Kidney (tissue), 14 donors: ENCODE data around the gene TEDC2. TPM values are rescaled to one million over a fixed set of nuclear protein-coding genes. Genes with fewer than 3 reads are reported as not detected.

Source experiments
- DNase-seq, 5 donors: peaks; one replicate each; pipeline ENCODE4 v3.0.0-alpha.2; 2013 to 2020
- FAIRE-seq: peaks from 2 replicates; lab custom pipeline; 2012; peaks lifted over from hg19 to GRCh38; lab: Jason Lieb, UNC
- H3K27ac ChIP-seq, 2 donors: one replicate each; pipeline ENCODE4 v1.7.0; 2013; ENCODE audit warnings: low read depth in 2 of 2, low read length in 2 of 2, inconsistent platforms in 1 of 2
- H3K27me3 ChIP-seq: one replicate; pipeline ENCODE4 v1.7.1; 2013; ENCODE audit warnings: low read length, inconsistent platforms; ENCODE audit not compliant: control insufficient read depth, insufficient read depth
- H3K36me3 ChIP-seq, 3 donors: one replicate each; pipeline versions ENCODE4 v1.7.0 to v1.7.1; 2013; ENCODE audit warnings: low read length in 3 of 3, control low read depth in 1 of 3, inconsistent platforms in 1 of 3; ENCODE audit not compliant: insufficient read depth in 3 of 3, control insufficient read depth in 2 of 3
- H3K4me1 ChIP-seq, 3 donors: one replicate each; pipeline versions ENCODE4 v1.7.0 to v1.7.1; 2013; ENCODE audit warnings: low read length in 3 of 3, inconsistent platforms in 1 of 3, low read depth in 1 of 3; ENCODE audit not compliant: control insufficient read depth in 2 of 3, insufficient read depth in 2 of 3
- H3K4me3 ChIP-seq, 3 donors: one replicate each; pipeline versions ENCODE4 v1.7.0 to v1.8.1; 2013; ENCODE audit warnings: low read length in 3 of 3, control low read depth in 1 of 3, inconsistent platforms in 1 of 3
- H3K9ac ChIP-seq, 3 donors: one replicate each; pipeline versions ENCODE4 v1.7.0 to v1.7.1; 2013; ENCODE audit warnings: low read length in 3 of 3, control low read depth in 1 of 3, inconsistent platforms in 1 of 3
- H3K9me3 ChIP-seq, 3 donors: one replicate each; pipeline versions ENCODE4 v1.7.0 to v1.7.1; 2013; ENCODE audit warnings: low read length in 3 of 3, control low read depth in 1 of 3, inconsistent platforms in 1 of 3; ENCODE audit not compliant: control insufficient read depth in 2 of 3, insufficient read depth in 1 of 3
- CTCF ChIP-seq: IDR thresholded peaks from 3 replicates; pipeline ENCODE4 v1.5.1; 2012; ENCODE audit warnings: mild to moderate bottlenecking, moderate library complexity, borderline replicate concordance; ENCODE audit not compliant: insufficient read depth; ENCODE audit errors: extremely low read depth
- intact Hi-C: fragments of 100-400 bp; cut with DNase I; formaldehyde crosslinking; loops from one replicate; pipeline ENCODE4 v1.11.1; 2022
- polyA plus RNA-seq: library from polyadenylated mRNA; stranded (reverse); fragments of 350-450 nt; fragmentation: Illumina TruSeq; extraction: RNeasy Lipid Tissue Mini Kit (QIAGEN cat#74804); gene quantifications from one replicate; pipeline ENCODE4 v1.2.3, GENCODE V29; 2014; ENCODE audit warnings: low read depth, low replicate concordance; ENCODE audit not compliant: insufficient read depth
- total RNA-seq: library from RNA; stranded (reverse); fragmentation: NEBNext Ultra II Directional; extraction: Animal tissue kit (Norgen Biotek cat#: 25700); gene quantifications from one replicate; pipeline ENCODE4 v1.2.1, GENCODE V29; 2021
- donor health status: control.
- donor health status: control.
- donor health status: control.
- donor health status: control.
- donor health status: control.
- donor health status: DM: yes; HTN: yes; CAD: no.
- donor health status: Normal renal cell carcinoma (clear cell type).

TEDC2 gene
- total and polyA plus RNA-seq, 2 donors from 2014 or later = 1.4 to 1.7 TPM

DNA sequence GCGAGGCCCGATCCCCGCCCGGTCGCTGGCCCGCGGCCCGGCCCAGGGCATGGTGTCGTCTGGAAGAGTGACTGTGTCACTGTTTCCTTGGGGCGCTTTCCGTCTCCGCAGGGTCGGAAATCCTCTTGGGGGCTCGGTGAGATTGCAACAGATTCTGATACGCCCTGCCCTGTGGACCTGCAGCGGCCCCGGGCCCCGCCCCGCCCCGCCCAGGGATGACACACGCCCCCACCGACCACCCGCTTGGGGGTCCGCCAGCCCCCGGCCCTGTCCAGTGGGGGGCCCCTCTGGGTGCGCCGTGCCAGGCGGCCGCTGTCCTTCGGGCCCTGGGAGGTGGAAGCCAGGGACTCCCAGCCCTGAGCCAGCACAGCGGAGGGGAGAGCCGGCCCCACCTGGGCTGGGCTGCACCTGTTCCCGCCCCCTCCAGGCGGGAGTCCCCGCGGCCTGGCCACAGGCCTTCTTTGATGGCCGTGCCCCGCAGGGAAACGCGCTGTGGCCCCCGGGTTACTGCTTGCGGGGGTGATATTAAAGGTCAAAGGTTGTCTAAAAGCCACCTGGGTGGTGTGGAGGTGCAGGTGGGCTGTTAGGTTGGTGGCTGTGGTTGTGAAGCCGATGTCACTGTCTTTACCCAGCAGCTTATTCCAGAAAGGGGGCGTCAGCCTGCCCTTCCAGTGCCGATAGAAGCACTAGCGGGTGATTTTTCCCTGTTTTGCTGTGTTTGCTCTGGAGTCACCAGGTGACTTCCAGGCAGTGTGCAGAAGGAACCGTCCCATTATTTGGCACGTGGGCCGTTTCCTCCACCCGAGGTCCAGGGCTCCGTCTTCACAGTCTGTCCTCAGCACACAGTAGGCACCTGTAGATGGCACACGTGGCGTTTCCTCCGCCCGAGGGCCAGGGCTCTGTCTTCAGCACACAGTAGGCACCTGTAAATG lies 15.8 kb downstream of the TEDC2 start:
- H3K9me3 ChIP-seq = no peaks in the 10 kb centered on the region
- peak overlapping the region in 2 of 3 donors; percentile 37 to 55 for H3K9ac ChIP-seq
- intact Hi-C loops = no loop called here
- TF ChIP-seq CTCF = no peak
- FAIRE-seq (no peak), DNase-seq (peak in 3 of 5 donors; percentile 27 to 81 (median 78))
- peak overlapping the region; percentile 27 to 68 for H3K27ac ChIP-seq
- H3K36me3 ChIP-seq = no peaks in the 10 kb centered on the region
- peak overlapping the region; percentile 6 to 61 (median 36) for H3K4me3 ChIP-seq
- H3K4me1 ChIP-seq = peaks cover 0 to 49% (median 16%) of the 10 kb centered on the region in 3 donors
- no peaks in the 10 kb centered on the region for H3K27me3 ChIP-seq

DNA sequence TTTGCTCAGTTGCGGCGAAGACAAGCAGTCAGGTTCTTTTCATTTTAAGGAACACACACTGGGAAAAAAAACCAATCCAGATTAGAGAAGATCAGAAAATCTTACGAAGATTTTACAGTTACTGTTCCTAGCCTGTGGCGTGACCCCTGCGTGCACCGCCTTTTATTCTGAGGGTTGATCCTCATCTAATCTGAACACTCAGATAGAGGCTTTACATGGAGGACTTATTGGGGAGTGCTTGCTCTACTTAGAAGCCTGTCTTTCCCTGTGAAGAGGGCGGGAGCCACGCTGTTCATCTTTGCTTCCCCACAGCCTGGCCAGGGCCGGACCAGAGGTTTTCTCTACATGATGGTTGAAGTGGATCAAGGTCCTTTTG lies 16.4 kb downstream of the TEDC2 start:
- DNase-seq (peak in 1 of 5 donors; percentile 39), FAIRE-seq (no peak)
- TF ChIP-seq CTCF = no peak
- H3K4me1 ChIP-seq = peaks cover 0 to 50% (median 17%) of the 10 kb centered on the region in 3 donors
- H3K27ac ChIP-seq = peak overlapping the region; percentile 27 to 68
- no peaks in the 10 kb centered on the region for H3K36me3 ChIP-seq
- H3K9me3 ChIP-seq = no peaks in the 10 kb centered on the region
- intact Hi-C loops = no loop called here
- peak overlapping the region in 2 of 3 donors; percentile 6 to 47 for H3K4me3 ChIP-seq
- no peaks in the 10 kb centered on the region for H3K27me3 ChIP-seq
- H3K9ac ChIP-seq = peak overlapping the region in 2 of 3 donors; percentile 2 to 37

GRCh38 chr16:2476741-2477140 lies 16.8 kb downstream of the TEDC2 start:
- no peak overlapping the region for H3K4me3 ChIP-seq
- peak overlapping the region in 1 of 3 donors; percentile 41 for H3K9ac ChIP-seq
- no peak for TF ChIP-seq CTCF
- no peaks in the 10 kb centered on the region for H3K36me3 ChIP-seq
- peak overlapping the region; percentile 27 to 68 for H3K27ac ChIP-seq
- H3K4me1 ChIP-seq = peaks cover 0 to 50% (median 17%) of the 10 kb centered on the region in 3 donors
- DNase-seq (no peak), FAIRE-seq (no peak)
- no peaks in the 10 kb centered on the region for H3K9me3 ChIP-seq
- H3K27me3 ChIP-seq = no peaks in the 10 kb centered on the region
- intact Hi-C loops = no loop called here
